ENCODE data around the gene SLC17A5.
"Not testable (repeated sequence)": the region's sequence is repeated elsewhere in the genome, so short reads cannot be mapped to it uniquely, and the experiment has no call there.

The SLC17A5 gene, protein sequence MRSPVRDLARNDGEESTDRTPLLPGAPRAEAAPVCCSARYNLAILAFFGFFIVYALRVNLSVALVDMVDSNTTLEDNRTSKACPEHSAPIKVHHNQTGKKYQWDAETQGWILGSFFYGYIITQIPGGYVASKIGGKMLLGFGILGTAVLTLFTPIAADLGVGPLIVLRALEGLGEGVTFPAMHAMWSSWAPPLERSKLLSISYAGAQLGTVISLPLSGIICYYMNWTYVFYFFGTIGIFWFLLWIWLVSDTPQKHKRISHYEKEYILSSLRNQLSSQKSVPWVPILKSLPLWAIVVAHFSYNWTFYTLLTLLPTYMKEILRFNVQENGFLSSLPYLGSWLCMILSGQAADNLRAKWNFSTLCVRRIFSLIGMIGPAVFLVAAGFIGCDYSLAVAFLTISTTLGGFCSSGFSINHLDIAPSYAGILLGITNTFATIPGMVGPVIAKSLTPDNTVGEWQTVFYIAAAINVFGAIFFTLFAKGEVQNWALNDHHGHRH

DNA sequence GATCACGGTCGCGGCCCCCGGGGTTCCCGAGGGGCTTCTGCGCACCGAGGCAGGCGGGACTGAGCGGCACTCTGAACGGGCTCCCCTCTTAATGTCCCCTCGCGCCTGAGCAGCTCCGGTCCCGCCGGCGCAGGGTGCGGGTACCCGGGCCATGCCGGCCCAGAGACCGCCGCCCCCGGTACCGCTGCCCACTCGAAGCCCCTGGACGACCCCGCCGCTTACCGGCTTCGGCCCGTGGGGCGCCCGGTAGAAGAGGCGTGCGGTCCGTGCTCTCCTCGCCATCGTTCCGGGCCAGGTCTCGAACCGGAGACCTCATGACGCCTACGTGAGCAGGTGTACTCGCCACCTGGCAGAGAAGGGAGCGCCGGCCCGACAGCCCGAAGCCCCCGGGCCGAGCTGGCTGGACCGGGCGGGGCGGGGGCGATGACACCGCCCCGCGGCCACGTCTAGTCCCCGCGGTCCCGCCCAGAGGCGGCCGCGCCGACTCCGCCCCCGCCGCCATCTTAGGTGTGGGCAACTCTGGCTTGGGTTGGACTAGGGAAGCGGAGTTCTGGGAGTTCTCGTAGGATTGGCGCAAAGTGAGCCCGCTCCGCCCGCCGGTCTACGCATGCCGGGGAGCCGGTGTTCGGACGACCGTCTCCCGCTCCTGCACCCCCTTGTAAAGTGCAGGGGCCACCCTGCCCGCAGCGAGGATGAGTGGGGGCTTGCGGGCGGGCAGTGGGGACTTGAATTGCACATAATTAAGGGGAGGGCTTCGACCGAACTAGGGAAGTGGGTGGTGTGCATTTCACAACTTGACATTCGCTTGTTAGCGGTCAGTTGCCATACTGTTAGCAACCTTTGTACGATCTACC lies at the start of gene SLC17A5:
Gene SLC17A5 (minus strand): TSS at position 422 of the 854 bp plus-strand sequence. CDS start 106 bp downstream, at position 316.
- peak; percentile 54 to 94 (median 89) for DNase-seq

DNA sequence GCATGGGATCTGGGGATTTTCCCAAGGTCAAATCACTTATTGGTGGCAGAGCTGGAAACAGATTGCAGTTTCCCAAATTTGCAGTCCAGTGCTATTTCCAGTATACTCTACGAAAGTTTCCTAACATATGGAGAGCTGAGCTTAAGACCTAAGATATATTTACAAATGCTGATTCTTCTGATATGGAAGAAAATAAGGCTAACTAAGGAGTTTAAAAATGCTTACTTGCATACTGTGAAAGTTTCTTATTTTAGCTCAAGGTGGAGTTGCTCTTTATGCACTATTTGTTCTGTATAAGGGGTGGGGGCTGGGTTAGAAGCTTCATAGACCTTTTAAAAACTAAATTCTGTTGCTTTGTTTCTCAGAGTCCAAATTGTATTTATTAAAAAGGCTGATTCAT lies 49.7 kb upstream of the SLC17A5 start:
- no peak for DNase-seq

DNA sequence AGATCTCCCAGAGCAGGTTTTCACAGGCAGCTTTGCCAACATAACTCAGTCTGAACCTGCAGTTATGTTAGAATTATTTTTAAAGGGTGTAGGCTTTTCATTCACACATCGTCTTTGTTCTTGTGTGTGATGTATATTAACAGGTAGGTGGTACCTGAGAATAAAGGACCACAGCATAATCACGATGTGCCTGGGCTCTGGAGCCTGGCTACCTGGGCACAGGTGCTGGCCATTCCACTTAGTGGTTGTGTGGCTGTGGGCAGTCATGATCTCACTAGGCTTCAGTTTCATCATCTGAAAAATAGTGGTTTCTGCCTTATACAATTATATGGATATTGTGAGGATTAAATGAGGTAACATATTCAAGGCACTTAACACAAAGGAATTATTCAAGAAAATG lies 48.7 kb upstream of the SLC17A5 start:
- no peak for DNase-seq

DNA sequence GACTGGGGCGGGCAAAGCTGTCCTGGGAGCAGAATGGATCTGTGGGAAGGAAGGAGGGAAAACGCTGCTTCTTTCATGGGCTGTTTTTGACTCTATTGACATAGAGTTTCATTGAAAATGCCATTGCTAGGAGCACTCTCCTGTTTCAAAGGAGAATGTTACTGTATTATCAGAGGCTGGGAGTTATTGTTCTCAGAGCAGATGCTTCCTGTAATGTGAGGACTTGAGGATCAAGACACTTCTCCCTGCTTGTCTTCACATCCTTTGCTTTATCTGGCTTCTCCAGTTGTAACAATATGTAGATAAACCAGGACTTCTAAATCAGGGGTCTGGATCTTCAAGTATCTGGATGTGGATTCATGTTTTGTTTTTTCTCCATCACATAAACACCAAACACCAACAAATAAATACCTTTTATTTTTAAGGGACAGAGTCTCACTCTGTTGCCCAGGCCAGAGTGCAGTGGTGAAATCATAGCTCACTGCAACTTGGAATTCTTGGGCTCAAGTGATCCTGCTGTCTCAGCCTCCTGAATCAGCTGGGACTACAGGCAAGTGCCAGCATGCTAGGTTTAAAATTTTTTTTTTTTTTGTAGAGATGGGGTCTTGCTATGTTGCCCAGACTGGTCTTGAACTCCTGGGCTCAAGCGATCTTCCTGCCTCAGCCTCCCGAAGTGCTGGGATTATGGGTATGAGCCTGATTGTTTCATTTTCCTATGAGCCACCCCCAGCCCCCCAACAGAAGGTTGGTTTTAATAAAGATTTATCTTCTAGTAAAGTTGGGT lies 46.1 kb upstream of the SLC17A5 start:
- no peak for DNase-seq

DNA sequence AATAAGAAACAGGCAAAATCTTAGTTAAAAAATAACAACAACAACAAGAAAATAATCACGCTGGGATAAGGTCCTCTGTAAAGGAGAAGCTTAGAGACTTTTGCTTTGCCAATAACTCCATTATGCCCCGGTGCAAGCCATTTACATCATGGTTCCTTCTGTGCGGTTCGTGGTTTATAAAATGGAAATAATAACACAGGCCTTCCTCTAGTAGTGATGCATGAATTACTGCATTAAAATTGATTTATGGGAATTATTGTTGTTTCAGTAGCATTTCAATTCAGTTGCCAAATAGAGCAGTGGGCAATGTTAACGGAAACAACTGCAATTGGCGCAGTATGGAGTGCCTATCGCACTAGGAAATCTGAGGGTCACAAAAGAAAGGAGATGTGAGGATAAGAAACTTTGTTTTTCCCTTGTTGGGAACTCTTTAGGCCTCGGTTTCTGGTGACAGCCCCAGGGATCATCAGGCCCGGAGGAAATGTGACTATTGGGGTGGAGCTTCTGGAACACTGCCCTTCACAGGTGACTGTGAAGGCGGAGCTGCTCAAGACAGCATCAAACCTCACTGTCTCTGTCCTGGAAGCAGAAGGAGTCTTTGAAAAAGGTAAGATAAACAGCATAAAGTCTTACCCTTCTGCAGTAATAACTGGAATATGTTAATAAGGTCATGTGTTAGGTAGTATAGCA lies 43.3 kb upstream of the SLC17A5 start:
- DNase-seq = no peak

DNA sequence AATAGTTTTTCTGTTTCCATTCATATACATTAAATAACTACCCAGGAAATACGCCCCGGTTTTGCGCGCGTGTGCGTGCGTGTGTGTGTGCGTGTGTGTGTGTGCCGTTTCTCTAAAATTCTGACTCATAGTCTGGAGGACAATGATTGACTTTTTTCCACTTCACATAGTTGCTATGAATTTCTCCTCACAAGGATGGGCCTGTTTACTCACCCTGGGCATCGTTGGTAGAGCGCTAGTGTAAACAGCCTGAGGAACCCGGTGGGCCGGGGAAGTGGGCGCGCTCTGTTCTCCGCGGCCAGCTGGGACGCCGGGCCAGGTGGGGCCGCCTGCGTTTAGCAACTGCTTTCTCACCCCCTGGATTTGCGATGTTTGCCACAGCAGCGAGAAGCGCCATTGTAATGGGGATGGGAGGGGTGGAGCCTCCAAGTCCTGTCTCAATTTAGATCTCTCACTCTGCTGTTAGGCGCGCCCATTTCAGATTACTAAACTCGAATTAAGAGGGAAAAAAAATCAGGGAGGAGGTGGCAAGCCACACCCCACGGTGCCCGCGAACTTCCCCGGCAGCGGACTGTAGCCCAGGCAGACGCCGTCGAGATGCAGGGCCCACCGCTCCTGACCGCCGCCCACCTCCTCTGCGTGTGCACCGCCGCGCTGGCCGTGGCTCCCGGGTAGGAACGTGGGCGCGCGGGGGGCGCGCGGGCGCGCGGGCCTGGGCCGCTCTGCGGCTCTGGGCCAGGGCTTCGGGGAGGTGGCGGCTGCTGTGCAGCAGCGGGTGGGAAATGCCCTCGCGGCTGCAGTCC lies 42.0 kb upstream of the SLC17A5 start, which contains the start of gene CD109:
Gene CD109 (plus strand): TSS at position 585 of the 803 bp plus-strand sequence. CDS start 13 bp downstream, at position 598.
- peak in 37 of 58 donors; percentile 3 to 72 (median 30) for DNase-seq

DNA sequence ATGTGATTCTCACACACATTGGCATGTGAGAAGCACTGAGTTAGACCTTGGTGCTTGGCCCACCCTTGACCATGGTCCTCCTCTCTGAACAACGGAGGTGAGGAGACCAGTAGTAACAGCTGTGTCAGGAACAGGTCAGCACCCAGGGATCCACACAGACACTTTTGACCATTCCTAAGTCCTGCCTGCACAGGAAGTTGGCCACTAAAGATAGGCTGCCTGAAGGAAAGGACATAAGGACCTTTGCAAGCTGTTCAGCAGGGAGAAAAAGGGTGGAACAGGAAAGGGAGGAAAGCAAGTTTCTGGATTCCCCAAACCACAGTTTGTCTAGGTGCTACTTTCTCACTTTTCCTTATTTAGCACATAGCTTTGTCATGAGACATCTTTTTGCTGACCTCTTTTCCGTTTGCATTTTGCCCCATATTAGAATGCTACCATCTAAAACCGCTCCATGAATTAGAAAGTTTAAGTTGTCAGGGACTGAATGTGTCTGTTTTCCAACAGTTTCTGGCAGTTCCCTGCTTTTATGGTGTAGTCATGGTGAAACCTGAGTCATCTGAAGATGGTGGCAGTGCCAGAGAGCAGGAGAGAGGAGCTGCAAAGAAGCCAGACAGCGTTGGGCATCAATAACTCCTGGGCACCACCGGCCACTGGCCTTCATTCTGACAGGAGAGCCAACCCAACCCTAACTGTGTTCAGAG lies 41.1 kb upstream of the SLC17A5 start:
- DNase-seq = peak in 37 of 58 donors; percentile 2 to 69 (median 24)

DNA sequence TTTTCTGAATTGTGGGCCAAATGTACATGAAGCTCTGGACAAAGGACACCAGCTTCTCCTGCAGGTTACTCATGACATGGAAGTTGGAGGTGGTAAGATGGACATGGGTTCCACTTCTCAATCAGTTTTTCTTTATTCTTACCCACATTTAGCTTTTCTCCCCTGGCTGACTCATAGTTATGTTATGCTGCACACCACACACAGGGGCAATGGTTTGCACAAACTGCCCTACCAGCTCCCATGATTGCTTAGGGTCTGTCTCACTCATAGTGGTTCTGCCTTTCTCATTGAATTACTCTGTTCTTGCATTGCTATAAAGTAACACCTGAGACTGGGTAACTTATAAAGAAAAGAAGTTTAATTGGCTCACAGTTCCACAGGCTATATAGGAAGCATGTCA lies 37.7 kb upstream of the SLC17A5 start:
- DNase-seq = no peak

DNA sequence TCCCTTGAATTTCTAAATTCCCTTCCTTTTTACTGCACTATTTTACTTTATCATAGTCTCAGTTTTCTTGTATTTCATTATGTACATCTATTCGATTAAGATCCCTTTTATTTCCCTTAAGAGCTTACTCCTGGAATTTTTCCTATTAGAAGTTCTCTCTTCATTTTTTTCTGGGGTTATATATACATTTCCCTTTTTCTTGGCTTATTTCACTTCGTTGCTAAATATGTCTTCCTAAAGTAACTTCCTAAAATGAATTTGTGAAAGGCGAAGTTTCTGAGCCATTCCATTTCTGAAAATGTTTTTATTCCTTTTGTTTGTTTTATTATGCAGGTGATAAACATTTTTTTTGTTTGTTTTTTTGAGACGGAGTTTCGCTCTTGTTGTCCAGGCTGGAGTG lies 36.3 kb upstream of the SLC17A5 start:
- DNase-seq = no peak

DNA sequence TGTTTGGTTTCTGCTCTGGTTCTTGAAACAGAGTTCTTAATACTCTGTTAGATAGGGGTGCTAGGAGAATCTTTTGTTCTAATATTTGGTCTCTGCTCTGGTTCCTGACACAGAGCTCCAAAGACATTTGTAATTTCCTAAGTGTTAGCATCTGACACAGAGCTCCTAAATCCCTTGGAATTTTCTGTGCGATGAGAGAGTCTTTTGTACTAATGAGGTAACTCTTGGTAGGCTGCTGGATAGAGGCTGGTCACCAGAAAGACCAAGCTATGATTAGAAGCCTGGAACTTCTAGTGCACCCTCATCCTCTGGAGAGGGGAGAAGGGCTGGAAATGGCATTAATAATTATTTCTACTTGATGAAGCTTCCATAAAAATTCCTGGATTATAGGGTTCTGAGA lies 34.6 kb upstream of the SLC17A5 start:
- no peak for DNase-seq

DNA sequence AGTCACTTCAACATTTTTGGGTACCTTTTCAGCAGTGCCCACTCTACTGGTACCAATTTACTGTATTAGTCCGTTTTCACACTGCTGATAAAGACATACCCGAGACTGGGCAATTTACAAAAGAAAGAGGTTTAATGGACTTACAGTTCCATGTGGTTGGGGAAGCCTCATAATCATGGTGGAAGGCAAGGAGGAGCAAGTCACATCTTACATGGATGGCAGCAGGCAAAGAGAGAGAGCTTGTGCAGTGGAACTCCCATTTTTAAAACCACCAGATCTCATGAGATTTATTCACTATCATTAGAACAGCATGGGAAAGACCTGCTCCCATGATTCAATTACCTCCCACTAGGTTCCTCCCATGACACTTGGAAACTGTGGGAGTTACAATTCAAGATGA lies 29.8 kb upstream of the SLC17A5 start:
- DNase-seq = not testable (repeated sequence)

DNA sequence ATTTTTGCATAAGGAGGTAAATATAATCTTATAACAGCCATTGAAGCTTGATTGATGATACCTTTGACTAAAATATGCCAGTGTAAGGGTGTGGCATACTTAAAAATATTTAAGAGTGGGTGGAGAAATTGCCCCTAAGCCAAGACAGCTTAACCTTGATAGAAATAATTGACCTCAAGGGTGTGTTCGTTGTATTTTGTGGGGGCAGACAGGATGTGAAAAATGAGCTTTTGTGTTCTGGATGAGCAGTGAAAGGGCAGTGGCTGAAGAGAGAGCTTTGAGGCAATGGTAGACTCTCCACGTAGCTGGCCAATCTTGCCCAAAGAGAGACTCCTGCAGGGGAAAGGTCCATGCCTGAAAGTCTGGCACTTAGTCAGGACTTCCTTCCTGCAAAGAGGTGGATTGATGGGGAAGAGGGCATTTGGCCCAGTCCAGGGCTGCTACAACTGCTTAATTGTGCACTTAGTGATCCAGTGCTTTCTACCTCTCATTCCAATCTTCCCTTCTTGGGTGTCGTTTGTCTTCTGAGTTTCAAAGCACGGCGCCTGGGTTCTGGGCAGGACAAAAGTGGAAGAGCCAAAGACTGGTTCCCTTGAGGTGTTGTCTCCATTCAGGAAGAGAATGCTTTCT lies 26.6 kb upstream of the SLC17A5 start:
- no peak for DNase-seq

DNA sequence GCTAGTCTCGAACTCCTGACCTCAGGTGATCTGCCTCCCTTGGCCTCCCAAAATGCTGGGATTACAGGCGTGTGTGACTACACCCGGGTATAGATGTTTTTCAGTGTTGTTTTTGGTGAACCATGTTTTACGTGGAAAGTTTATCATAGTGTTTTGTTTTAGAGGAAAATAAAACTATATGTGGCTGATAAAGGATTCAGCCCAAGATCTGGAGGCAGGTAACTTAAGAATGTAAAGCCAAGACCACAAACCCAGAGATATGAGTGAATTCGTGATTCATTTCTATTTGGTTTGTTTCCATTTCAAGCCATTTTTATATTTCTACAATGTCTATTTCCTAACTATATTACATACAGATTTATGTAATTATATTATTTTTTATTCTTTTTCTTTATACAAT lies 26.1 kb upstream of the SLC17A5 start:
- DNase-seq = not testable (repeated sequence)

DNA sequence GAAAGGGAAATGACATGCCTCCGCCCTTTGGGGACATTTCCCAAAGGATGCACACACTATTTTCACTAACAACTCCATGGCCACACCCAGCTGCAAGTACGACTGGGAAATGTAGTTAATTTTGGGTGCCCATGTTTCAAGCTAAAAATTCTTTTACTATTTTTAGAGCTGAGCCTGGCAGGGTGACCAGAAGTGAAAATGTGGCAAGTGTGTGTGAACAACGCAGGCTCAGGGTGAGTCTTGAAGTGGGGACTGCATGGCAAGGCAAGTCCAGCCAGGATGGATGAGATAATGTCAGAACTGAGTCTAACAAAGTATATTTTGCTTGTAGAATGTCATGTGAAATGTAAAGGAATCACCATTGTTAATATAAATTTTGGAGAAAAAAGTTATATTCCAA lies 25.2 kb upstream of the SLC17A5 start:
- DNase-seq = no peak

DNA sequence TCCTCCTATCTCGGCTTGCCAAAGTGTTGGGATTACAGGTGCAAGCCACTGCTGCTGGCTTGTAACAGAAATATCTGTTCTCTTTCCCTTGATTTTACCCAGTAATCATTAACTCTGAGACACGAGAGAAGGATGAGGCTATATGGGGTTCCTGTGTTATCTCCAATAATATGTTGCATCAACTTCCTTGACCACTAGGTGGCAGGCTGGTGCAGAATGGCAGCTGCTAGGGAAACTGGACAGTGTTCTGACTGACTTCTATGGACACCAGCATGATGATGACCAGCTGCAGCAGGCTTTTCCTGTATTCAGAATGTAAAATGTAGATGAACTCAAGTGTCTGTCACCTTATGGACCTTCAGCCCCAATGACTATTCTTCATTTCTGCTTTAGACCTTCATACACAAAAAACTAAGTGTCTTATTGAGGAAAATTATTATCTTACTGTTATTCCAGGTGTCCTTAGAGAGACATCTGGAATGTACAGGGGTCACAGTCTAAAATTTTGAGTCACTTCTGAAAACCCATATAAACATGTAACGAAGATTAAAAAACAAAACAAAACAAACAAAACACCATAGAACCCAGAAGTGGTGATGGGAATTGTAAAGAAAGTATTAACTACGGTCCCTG lies 21.8 kb upstream of the SLC17A5 start:
- DNase-seq = peak in 52 of 58 donors; percentile 1 to 82 (median 44)

DNA sequence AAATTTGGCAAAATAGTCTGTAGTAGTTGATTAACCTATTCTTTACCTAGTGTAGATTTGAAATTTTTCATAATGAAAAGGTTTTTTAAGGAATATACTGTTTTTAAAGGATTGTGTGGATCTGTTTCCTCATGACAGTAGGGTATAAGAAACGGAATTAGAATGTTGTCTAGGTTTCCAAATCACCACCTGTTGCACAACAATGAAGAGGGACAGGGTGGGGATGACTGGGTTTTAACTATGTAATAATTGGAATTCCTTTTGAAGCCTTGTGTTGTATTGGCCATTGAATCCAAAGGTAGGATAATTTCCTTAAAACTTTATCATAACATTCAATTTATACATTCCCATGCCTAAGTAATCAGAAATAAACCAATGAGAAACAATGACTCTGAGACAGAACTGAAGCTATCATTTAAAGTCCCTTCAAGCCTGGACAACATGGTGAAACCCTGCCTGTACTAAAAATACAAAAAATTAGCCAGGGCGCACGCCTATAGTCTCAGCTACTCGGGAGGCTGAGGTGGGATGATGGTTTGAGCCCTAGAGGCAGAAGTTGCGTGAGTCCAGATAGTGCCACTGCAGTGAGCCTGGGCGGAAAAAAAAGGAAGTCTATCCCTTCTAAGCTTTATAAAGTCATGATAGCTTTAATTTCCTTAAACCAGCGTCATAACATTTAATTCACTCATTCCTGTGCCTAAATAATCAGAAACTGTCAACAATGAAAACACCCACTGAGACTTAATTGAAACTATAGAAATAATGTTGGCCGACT lies 18.3 kb upstream of the SLC17A5 start:
- no peak for DNase-seq

DNA sequence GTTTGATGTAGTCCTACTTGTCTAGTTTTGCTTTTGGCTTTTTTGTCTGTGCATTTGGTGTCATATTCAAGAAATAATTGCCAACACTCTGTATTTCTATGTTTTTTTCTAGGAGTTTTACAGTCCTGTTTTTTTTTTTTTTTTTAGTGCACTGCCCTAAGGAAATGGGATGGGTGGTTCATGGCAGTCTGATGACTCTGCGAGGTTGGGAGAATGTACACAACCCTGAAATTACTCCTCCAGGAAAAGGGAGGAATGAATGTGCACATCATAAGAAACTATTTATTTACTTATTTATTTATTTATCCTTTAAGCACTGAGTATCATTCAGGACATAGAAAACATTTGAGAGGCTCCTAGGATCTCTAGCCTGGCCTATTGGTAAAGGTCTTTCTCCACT lies 15.2 kb upstream of the SLC17A5 start:
- no peak for DNase-seq

Measured in anterior cingulate cortex (tissue), 58 donors.